ENCODE results near the gene NFIB.
A peak's percentile ranks its signal among the peaks of the same experiment; 100 is the strongest.

NFIB gene

GRCh38 chr9:14348373-14349145 is 34.6 kb upstream of the NFIB start:
- Histone ChIP-seq H3K4me3 (ENCODE audit: insufficient read length, low read depth) (peak overlapping the region; percentile 63), H3K4me1 (ENCODE audit: insufficient read depth, insufficient read length) (peaks cover 10% of the 10 kb centered on the region), H3K36me3 (ENCODE audit: insufficient read depth, insufficient read length, low read length) (no peaks in the 10 kb centered on the region), H3K9ac (ENCODE audit: insufficient read length, low read depth) (peak overlapping the region; percentile 26), H3K9me3 (ENCODE audit: insufficient read depth, low read length) (no peaks in the 10 kb centered on the region), H3K27me3 (ENCODE audit: insufficient read depth, insufficient read length) (peaks cover 97% of the 10 kb centered on the region)
- TF ChIP-seq YY1 (IDR thresholded peaks at IDR 0.05; ENCODE audit: insufficient read depth, insufficient read length): no peak
- no peak for TF ChIP-seq ZNF274 (IDR thresholded peaks at IDR 0.05; ENCODE audit: low read depth, low read length)
- no peak for TF ChIP-seq SUZ12 (IDR thresholded peaks at IDR 0.05; ENCODE audit: extremely low read depth, insufficient read depth, insufficient read length)
- no peak for DNase-seq (ENCODE audit: low read depth, low spot score)

- H3K27me3 ChIP-seq (ENCODE audit: insufficient read depth, insufficient read length): peaks cover 100% of the 10 kb centered on the region
- no peaks in the 10 kb centered on the region for H3K36me3 ChIP-seq (ENCODE audit: insufficient read depth, insufficient read length, low read length)
- TF ChIP-seq YY1 (IDR thresholded peaks at IDR 0.05; ENCODE audit: insufficient read depth, insufficient read length): no peak
- no peak for TF ChIP-seq ZNF274 (IDR thresholded peaks at IDR 0.05; ENCODE audit: low read depth, low read length)
- no peak for TF ChIP-seq SUZ12 (IDR thresholded peaks at IDR 0.05; ENCODE audit: extremely low read depth, insufficient read depth, insufficient read length)
- peak overlapping the region; percentile 63 for H3K4me3 ChIP-seq (ENCODE audit: insufficient read length, low read depth)
- DNase-seq (ENCODE audit: low read depth, low spot score): no peak
- no peaks in the 10 kb centered on the region for H3K9me3 ChIP-seq (ENCODE audit: insufficient read depth, low read length)
- peaks cover 10% of the 10 kb centered on the region for H3K4me1 ChIP-seq (ENCODE audit: insufficient read depth, insufficient read length)
- peak overlapping the region; percentile 61 for H3K9ac ChIP-seq (ENCODE audit: insufficient read length, low read depth)
Observed at GRCh38 chr9:14348123-14348372, 34.1 kb upstream of the NFIB start.

GRCh38 chr9:14347406-14348122 is 33.6 kb upstream of the NFIB start:
- Histone ChIP-seq H3K36me3 (ENCODE audit: insufficient read depth, insufficient read length, low read length) (no peaks in the 10 kb centered on the region), H3K4me1 (ENCODE audit: insufficient read depth, insufficient read length) (peaks cover 10% of the 10 kb centered on the region), H3K4me3 (ENCODE audit: insufficient read length, low read depth) (peak overlapping the region; percentile 63), H3K9ac (ENCODE audit: insufficient read length, low read depth) (peak overlapping the region; percentile 61), H3K9me3 (ENCODE audit: insufficient read depth, low read length) (no peaks in the 10 kb centered on the region), H3K27me3 (ENCODE audit: insufficient read depth, insufficient read length) (peaks cover 100% of the 10 kb centered on the region)
- no peak for DNase-seq (ENCODE audit: low read depth, low spot score)
- TF ChIP-seq SUZ12 (IDR thresholded peaks at IDR 0.05; ENCODE audit: extremely low read depth, insufficient read depth, insufficient read length) (peak; percentile 87), YY1 (IDR thresholded peaks at IDR 0.05; ENCODE audit: insufficient read depth, insufficient read length) (no peak)

- no peak for TF ChIP-seq ZNF274 (IDR thresholded peaks at IDR 0.05; ENCODE audit: low read depth, low read length)
- no peak for TF ChIP-seq YY1 (IDR thresholded peaks at IDR 0.05; ENCODE audit: insufficient read depth, insufficient read length)
- no peak for TF ChIP-seq SUZ12 (IDR thresholded peaks at IDR 0.05; ENCODE audit: extremely low read depth, insufficient read depth, insufficient read length)
- Histone ChIP-seq H3K27me3 (ENCODE audit: insufficient read depth, insufficient read length) (peaks cover 100% of the 10 kb centered on the region), H3K9me3 (ENCODE audit: insufficient read depth, low read length) (no peaks in the 10 kb centered on the region), H3K9ac (ENCODE audit: insufficient read length, low read depth) (peak overlapping the region; percentile 61), H3K36me3 (ENCODE audit: insufficient read depth, insufficient read length, low read length) (no peaks in the 10 kb centered on the region), H3K4me1 (ENCODE audit: insufficient read depth, insufficient read length) (peaks cover 10% of the 10 kb centered on the region), H3K4me3 (ENCODE audit: insufficient read length, low read depth) (peak overlapping the region; percentile 63)
- no peak for DNase-seq (ENCODE audit: low read depth, low spot score)
Observed at GRCh38 chr9:14346811-14347405, 33.0 kb upstream of the NFIB start.

DNA sequence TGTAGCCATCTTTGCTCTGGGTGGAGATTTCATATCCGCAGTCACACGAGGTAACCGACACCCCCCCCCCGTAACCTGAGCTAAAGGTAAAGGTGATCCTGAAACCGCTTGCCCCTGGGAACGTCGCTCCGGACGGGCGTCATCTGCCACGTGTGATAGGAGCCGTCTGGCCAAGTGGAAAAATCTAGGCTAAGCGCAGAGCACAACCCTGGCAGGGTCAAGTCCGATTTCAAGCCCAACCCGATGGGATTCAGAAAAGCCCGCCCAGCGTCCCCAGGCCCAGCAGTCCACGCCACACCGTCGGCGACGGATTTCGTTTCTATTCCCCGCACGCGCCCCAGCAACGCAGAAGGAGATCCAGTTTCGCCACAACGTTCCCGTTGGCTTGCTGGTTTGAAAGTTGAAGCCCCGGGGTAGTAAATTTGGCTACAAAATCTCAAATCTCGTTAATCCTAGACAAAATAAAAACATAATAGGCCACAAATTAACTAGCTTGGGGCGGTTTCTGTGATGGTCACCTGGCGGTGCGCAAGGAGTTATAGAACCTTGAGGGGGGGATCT is 32.4 kb upstream of the NFIB start:
- no peak for TF ChIP-seq YY1 (IDR thresholded peaks at IDR 0.05; ENCODE audit: insufficient read depth, insufficient read length)
- no peak for TF ChIP-seq SUZ12 (IDR thresholded peaks at IDR 0.05; ENCODE audit: extremely low read depth, insufficient read depth, insufficient read length)
- TF ChIP-seq ZNF274 (IDR thresholded peaks at IDR 0.05; ENCODE audit: low read depth, low read length): no peak
- peak overlapping the region; percentile 63 for H3K4me3 ChIP-seq (ENCODE audit: insufficient read length, low read depth)
- DNase-seq (ENCODE audit: low read depth, low spot score): no peak
- peaks cover 10% of the 10 kb centered on the region for H3K4me1 ChIP-seq (ENCODE audit: insufficient read depth, insufficient read length)
- H3K36me3 ChIP-seq (ENCODE audit: insufficient read depth, insufficient read length, low read length): no peaks in the 10 kb centered on the region
- H3K27me3 ChIP-seq (ENCODE audit: insufficient read depth, insufficient read length): peaks cover 100% of the 10 kb centered on the region
- H3K9me3 ChIP-seq (ENCODE audit: insufficient read depth, low read length): no peaks in the 10 kb centered on the region
- peak overlapping the region; percentile 64 for H3K9ac ChIP-seq (ENCODE audit: insufficient read length, low read depth)

DNA sequence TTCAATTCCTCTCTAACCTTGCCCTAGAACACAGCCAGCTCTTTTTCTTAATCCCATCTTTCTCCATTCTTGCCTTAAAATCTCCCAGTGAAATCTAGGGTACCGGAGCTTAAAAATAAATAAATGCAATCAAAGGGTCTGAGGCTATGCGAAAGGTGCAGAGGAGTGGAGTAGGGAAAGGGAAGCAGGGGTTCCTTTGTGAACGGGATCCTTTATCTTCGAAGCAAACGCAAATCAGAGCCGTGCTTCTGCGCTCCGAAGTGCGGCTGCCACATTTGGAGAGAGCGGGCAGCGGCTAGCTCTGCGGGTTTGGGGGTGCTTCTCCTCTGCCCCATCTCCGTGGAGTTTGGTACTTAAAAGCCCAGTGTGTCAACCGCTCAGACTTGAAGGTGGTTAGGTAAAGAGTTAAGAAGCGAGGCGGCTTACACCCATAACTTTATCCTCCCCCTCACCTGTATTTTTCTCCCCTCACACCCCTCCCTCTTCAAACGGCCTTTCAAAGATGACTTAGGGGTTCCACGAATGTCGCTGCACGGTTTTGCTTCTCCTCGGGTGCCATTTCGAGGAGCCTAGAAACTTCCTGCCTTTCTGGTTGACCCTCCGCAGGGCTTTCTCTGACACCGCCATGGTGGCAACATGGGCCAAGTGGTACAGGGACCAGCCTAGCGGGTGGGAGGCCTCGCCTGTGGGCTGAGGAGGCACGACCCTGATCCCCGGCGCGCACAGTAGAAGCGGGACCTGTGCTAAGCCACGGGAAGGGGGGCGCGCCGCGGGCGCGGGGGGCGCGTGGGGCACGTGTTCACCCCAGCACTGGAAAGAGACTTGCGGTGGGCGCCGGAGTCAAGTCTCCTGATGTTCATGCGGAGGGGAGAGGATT is 31.7 kb upstream of the NFIB start:
- peaks cover 96% of the 10 kb centered on the region for H3K27me3 ChIP-seq (ENCODE audit: insufficient read depth, insufficient read length)
- H3K9ac ChIP-seq (ENCODE audit: insufficient read length, low read depth): no peak overlapping the region
- TF ChIP-seq SUZ12 (IDR thresholded peaks at IDR 0.05; ENCODE audit: extremely low read depth, insufficient read depth, insufficient read length): no peak
- no peak for TF ChIP-seq ZNF274 (IDR thresholded peaks at IDR 0.05; ENCODE audit: low read depth, low read length)
- no peak for TF ChIP-seq YY1 (IDR thresholded peaks at IDR 0.05; ENCODE audit: insufficient read depth, insufficient read length)
- no peak for DNase-seq (ENCODE audit: low read depth, low spot score)
- no peaks in the 10 kb centered on the region for H3K36me3 ChIP-seq (ENCODE audit: insufficient read depth, insufficient read length, low read length)
- peak overlapping the region; percentile 63 for H3K4me3 ChIP-seq (ENCODE audit: insufficient read length, low read depth)
- H3K9me3 ChIP-seq (ENCODE audit: insufficient read depth, low read length): no peaks in the 10 kb centered on the region
- H3K4me1 ChIP-seq (ENCODE audit: insufficient read depth, insufficient read length): peaks cover 10% of the 10 kb centered on the region

Measured in NT2/D1 (cell line).